GM21360 (cell line): ENCODE data around the gene STON1.
"Not testable (repeated sequence)": the region's sequence is repeated elsewhere in the genome, so short reads cannot be mapped to it uniquely, and the experiment has no call there.

ENCODE experiments used
- ATAC-seq: cut with Tn5 transposase; IDR thresholded peaks from one replicate; pipeline ENCODE4 v1.9.1; 2021; ENCODE audit warnings: mild to moderate bottlenecking, moderate library complexity; ENCODE audit not compliant: unreplicated experiment

The STON1 gene

GRCh38 chr2:48530033-48530811, at the start of gene STON1:
STON1 (plus strand) TSS chr2:48530154; CDS start chr2:48580634, 50,480 bp downstream.
- ATAC-seq: peak; percentile 46

DNA sequence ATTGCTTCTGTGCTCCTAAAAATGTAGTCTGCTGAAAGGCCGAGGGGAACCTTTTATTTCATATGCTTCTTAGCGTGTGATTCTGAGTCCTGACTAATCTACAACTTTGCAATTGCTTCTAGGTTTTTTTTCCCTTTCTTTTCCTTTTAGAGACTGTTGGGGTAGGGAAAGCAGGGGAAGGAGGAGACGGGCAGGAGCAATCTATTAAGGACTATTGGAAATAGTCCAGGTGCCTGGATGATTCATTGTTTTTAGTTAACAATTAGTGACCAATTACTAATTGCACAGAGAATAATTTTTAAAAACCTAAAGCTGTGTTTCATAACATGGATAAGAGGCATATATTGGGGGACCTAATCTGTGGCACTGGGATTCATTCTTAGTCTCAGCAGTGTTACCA, 49.4 kb upstream of the STON1 start:
- ATAC-seq: no peak

GRCh38 chr2:48482313-48482712, 47.6 kb upstream of the STON1 start:
- no peak for ATAC-seq

DNA sequence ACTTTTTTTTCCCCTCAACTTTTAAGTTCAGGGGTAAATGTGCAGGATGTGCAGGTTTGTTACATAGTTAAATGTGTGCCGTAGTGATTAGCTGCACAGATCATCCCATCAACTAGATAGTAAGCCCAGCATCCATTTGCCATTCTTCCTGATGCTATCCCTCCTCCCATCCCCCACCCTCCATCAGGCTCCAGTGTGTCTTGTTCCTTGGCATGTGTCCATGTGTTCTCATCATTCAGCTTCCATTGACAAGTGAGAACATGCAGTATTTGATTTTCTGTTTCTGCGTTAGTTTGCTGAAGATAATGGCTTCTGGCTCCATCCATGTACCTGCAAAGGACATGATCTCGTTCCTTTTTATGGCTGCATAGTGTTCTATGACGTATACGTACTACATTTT, 47.2 kb upstream of the STON1 start:
- no peak for ATAC-seq

DNA sequence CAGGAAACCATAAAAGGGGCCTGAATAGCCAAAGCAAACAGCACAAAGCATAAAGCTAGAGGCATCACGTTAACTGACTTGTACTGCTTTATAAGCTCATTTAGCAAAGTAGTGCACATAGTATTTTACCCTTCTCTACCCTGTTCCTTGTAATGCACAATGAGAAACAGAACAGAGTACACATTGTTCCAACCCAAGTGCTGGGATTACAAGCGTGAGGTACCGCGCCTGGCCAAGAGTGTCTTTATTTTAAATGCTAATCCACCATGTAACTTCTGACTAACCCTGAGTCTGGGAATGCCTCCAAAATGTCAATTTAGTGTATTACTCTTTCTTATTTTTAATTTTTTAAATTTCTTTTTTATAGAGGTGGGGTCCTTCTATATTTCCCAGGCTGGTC, 46.4 kb upstream of the STON1 start:
- ATAC-seq: no peak

- no peak for ATAC-seq
These were observed 46.0 kb upstream of the STON1 start for GRCh38 chr2:48483916-48484315.

DNA sequence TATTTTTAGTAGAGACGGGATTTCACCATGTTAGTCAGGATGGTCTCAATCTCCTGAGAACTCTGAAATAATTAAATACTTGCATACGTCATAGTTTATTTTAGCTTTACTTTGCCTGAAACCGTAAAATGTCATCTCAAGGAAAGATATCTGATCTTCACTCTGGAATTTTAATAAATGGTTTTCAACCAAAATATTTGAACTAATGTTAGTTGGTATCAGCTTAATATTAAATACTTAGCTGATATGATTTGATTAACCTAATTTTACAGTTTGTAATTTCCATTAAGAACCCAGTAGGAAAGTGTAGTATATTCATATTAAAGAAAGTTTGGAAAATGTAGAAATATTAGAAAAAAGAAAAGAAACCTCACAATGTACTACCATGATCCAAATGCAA, 41.4 kb upstream of the STON1 start:
- no peak for ATAC-seq

DNA sequence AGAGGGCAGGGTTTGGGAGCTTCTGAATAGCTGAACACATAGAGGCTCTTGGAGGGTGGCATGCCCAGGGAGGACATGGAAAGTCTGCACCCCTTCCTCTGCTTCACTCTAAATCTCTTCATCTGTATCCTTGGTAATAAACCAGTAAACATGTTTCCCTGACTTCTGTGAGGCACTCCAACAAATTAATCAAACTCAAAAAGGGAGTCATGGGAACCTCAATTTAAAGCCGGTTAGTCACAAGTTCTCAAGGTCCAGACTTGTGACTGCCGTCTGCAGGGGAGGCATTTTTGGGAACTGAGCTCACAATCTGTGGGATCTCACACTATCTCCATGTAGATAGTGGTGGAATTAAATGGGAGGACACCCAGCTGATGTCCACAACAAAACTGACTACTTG, 33.1 kb upstream of the STON1 start:
- no peak for ATAC-seq

DNA sequence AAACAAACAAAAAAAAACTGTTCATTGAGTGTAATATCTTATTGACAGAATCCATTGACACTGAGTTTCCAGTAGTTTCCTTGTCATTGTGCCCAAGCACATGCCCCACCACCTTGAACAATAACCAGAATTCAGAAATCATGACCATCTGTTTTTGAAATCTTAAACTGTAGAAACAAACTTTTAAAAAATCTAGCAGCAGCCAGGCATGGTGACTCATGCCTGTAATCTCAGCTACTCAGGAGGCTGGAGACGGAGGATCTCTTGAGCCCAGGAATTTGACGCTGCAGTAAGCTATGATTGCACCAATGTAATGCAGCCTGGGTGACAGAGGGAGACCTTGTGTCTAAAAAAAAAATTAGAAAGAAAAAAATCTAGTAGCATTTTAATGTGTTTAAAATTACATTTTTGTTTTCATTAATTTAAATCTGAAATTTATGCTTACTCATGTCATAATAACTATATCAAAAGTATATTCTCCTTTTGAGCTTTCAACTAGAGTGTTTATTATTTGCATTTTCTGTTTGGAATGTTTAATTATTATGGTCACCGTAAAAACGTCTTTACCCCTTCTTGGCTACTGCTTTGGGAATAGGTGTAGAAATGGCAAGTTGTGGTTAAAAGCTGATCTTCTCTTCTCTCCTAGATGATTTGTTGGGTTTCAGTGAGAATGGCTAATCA, 25.2 kb upstream of the STON1 start:
- ATAC-seq: no peak

GRCh38 chr2:48507111-48507510, 22.8 kb upstream of the STON1 start:
- no peak for ATAC-seq

GRCh38 chr2:48508461-48509124, 21.4 kb upstream of the STON1 start:
- ATAC-seq: no peak

- no peak for ATAC-seq
These were observed 19.6 kb upstream of the STON1 start for GRCh38 chr2:48510329-48510728.

GRCh38 chr2:48511849-48512470, 18.0 kb upstream of the STON1 start:
- ATAC-seq: no peak

DNA sequence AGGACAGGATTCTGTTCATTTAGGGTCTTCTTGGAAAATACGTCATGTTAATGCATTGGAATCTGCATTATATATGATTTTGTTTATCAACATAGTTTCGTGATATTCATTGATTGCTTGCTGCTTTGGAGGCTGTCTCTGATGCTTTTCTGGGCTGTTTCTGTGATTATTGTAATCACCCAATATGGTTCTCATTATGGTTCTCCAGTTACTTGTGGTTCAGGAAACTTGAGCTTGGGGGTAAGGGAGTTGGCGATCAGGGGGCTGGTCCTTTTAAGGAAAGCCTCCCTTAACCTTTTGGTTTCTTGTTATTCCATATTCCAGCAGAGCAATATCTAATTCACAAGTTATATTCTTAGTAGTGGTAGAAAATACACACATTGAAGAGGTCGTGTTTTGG, 17.4 kb upstream of the STON1 start:
- ATAC-seq: no peak

DNA sequence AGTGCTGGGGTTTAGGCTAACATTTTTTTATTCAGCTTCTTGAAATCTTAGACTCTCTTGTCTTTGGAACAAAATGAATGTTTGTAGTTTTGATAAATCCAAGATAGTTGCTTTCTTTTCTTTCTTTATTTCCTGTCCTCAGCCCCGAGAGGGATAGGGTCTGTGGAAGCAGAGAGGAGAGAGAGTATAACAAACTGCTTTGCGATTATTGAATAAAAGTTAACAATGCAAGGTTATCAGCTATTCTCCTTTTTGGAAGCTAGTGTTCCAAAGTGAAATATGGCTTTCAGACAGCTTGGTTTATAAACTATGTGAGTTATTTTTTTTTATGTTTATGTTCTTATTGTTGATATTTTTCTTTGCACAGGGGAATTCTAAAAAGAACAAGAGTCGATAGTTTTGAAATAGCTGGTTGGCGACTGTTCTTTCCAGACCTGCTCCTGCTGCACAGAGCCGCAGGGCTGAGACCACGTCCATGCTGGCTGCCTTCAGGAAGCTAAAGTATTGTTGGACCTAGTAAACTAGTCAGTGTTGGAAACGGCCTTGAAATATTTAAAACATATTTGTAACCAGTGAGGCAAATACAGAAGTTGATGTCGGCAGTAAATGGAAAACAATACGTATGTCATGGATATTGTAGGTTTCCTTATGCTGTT, 15.5 kb upstream of the STON1 start:
- no peak for ATAC-seq

DNA sequence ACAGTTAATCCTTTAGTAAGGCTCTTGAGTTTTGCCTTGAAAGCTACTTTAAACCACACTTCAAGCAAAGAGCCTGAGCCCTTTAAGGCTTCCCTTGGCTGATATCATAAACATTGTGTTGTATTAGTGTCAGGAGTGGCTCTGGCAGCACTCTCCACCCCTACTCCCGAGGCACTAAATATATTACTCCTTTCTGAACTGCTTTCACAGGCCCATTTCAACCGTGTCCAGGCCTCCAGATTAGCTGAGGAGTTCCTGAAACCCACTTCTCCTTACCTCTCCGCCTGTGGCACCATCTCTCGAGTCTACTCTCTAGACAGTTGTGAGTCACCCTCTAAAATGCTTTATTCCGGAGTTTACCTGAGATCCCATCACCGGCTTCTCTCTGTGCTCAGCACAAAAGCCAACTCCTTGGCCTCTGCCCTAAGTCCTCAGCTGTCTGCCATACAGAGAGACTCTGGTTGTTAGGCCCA, 14.4 kb upstream of the STON1 start:
- no peak for ATAC-seq

- no peak for ATAC-seq
These were observed 10.4 kb upstream of the STON1 start for GRCh38 chr2:48519593-48519992.

- ATAC-seq: not testable (repeated sequence)
These were observed 5.2 kb upstream of the STON1 start for GRCh38 chr2:48524756-48525155.

DNA sequence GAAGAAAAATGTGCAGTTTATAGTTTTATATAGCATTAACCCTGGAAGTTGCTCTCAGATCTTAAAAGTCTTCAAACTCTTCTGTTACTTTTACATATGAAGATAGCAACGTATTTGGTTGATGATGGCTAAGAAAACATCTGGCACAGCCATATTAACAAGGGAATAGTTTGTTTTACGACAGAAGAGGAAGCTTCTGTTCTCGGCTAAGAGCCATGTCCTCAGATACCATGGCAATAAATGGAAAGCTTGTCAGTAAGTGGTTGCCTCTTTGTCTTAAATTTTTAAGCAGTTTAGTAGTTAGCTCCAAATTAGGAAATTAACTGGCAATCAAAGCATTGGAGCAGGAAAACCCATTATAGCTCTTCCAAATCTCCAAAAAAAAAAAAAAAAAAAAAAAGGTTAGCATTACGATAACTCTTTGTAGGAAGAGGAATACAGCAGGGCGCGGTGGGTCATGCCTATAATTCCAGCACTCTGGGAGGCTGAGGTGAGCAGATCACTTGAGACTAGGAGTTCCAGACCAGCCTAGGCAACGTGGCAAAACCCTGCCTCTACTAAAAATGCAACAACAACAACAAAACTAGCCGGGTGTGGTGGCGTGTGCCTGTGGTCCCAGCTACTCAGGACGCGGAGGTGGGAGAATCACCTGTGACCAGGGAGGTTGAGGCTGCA, 4.5 kb upstream of the STON1 start:
- ATAC-seq: no peak

GRCh38 chr2:48527226-48527885, 2.6 kb upstream of the STON1 start:
- no peak for ATAC-seq
